ENCODE results near the gene ALDOB. TPM values are rescaled to one million over a fixed set of nuclear protein-coding genes. Genes with fewer than 3 reads are reported as not detected.

Gene ALDOB
- total and polyA plus RNA-seq, 2 donors (not counting 3 experiments of a cell fraction or from before 2014, with no cell fraction given): not detected

- H3K27me3 ChIP-seq (ENCODE audit: control insufficient read depth in 2 of 2, insufficient read depth in 2 of 2, low read length in 2 of 2): no peaks in the 10 kb centered on the region
- H3K4me1 ChIP-seq (ENCODE audit: control insufficient read depth, extremely low read depth, insufficient read depth, low read length): no peaks in the 10 kb centered on the region
- TF ChIP-seq JUN (IDR thresholded peaks at IDR 0.05; ENCODE audit: borderline replicate concordance, insufficient read depth, insufficient read length, low read depth) (no peak), FOS (IDR thresholded peaks at IDR 0.05; ENCODE audit: borderline replicate concordance, insufficient read depth, low read length) (no peak), POLR2A (IDR thresholded peaks at IDR 0.05; ENCODE audit: low read depth, low read length) (no peak), MYC (IDR thresholded peaks at IDR 0.05; ENCODE audit: low read depth, low read length) (no peak), GATA2 (IDR thresholded peaks at IDR 0.05; ENCODE audit: insufficient read depth, insufficient read length, low read depth, low read length) (no peak), EZH2 (IDR thresholded peaks at IDR 0.05; ENCODE audit: borderline replicate concordance, low read depth, low read length, severe bottlenecking) (no peak), POLR2AphosphoS5 (IDR thresholded peaks at IDR 0.05; ENCODE audit: insufficient read depth, low read depth, low read length) (no peak), MAX (IDR thresholded peaks at IDR 0.05; ENCODE audit: insufficient read depth, insufficient read length) (no peak)
- TF ChIP-seq, protein P1, sequence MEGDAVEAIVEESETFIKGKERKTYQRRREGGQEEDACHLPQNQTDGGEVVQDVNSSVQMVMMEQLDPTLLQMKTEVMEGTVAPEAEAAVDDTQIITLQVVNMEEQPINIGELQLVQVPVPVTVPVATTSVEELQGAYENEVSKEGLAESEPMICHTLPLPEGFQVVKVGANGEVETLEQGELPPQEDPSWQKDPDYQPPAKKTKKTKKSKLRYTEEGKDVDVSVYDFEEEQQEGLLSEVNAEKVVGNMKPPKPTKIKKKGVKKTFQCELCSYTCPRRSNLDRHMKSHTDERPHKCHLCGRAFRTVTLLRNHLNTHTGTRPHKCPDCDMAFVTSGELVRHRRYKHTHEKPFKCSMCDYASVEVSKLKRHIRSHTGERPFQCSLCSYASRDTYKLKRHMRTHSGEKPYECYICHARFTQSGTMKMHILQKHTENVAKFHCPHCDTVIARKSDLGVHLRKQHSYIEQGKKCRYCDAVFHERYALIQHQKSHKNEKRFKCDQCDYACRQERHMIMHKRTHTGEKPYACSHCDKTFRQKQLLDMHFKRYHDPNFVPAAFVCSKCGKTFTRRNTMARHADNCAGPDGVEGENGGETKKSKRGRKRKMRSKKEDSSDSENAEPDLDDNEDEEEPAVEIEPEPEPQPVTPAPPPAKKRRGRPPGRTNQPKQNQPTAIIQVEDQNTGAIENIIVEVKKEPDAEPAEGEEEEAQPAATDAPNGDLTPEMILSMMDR (IDR thresholded peaks at IDR 0.05; ENCODE audit: extremely low read depth in 1 of 2, insufficient read depth in 1 of 2, low read depth in 1 of 2, low read length in 2 of 2): no peak
- no peaks in the 10 kb centered on the region for H3K36me3 ChIP-seq (ENCODE audit: control insufficient read depth in 2 of 2, extremely low read depth in 1 of 2, insufficient read depth in 2 of 2, low read length in 2 of 2)
- H3K9me3 ChIP-seq (replicated peaks; ENCODE audit: control insufficient read depth, insufficient read depth, low read length): peaks cover 4% of the 10 kb centered on the region
- no peaks in the 10 kb centered on the region for H3K9me1 ChIP-seq (replicated peaks; ENCODE audit: control insufficient read depth, extremely low read depth, insufficient read depth, low read length)
- H3K27ac ChIP-seq (ENCODE audit: insufficient read depth, low read depth, low read length): no peak overlapping the region
- H3K9ac ChIP-seq (replicated peaks; ENCODE audit: extremely low read depth, insufficient read depth, low read length): no peak overlapping the region
- no TSS peak for BruUV-seq (replicated peaks)
- DNase-seq (ENCODE audit: low read depth, low spot score): no peak
- POLR2A ChIA-PET: no interaction called here
- intact Hi-C loops (cut with micrococcal nuclease): no loop called here
- no peak for FAIRE-seq
- no peaks in the 10 kb centered on the region for H3K79me2 ChIP-seq (ENCODE audit: control insufficient read depth, insufficient read depth, low read length)
- H3K4me2 ChIP-seq (ENCODE audit: insufficient read depth, low read length): no peak overlapping the region
- dilution Hi-C loops (cut with MboI; ENCODE audit: extremely low pct_ligation_motif_present, low sequenced_read_pairs): no loop called here
- no peak overlapping the region for H2AFZ ChIP-seq (ENCODE audit: low read depth, low read length)
- CTCF ChIA-PET: no interaction called here
- no peaks in the 10 kb centered on the region for H4K20me1 ChIP-seq (replicated peaks; ENCODE audit: control insufficient read depth, extremely low read depth, insufficient read depth, low read length)
- no peak overlapping the region for H3K4me3 ChIP-seq (replicated peaks in 1 of 3; ENCODE audit: insufficient read depth in 1 of 3, low read depth in 1 of 3, low read length in 3 of 3)
Measured at GRCh38 chr9:101415578-101415977, 20.0 kb downstream of the ALDOB start.
